ENCODE results near the gene SLC25A30. TPM values are rescaled to one million over a fixed set of nuclear protein-coding genes. Genes with fewer than 3 reads are reported as not detected.
"Not testable (repeated sequence)": the region's sequence is repeated elsewhere in the genome, so short reads cannot be mapped to it uniquely, and the experiment has no call there.

Gene SLC25A30
- total RNA-seq, 3 donors from 2014 or later: 11.7 to 20.3 (median 14.4) TPM

GRCh38 chr13:45391926-45392325 is 26.2 kb downstream of the SLC25A30 start:
- no peaks in the 10 kb centered on the region for H3K36me3 ChIP-seq
- DNase-seq (ENCODE audit: low spot score in 2 of 2): no peak
- intact Hi-C loops (cut with DNase I; ENCODE audit: low total_unique reads): no loop called here
- no peak for TF ChIP-seq CTCF (IDR thresholded peaks at IDR 0.05)
- TF ChIP-seq POLR2A (IDR thresholded peaks at IDR 0.05): no peak
- no peak for TF ChIP-seq POLR2AphosphoS5 (IDR thresholded peaks at IDR 0.05)
- no peak overlapping the region for H3K27ac ChIP-seq
- no peak overlapping the region for H3K4me3 ChIP-seq
- no peaks in the 10 kb centered on the region for H3K27me3 ChIP-seq
- no peaks in the 10 kb centered on the region for H3K9me3 ChIP-seq
- H3K4me1 ChIP-seq: no peaks in the 10 kb centered on the region

GRCh38 chr13:45391128-45391527 is 27.0 kb downstream of the SLC25A30 start:
- H3K9me3 ChIP-seq; DNase-seq (ENCODE audit: low spot score in 2 of 2); H3K4me3 ChIP-seq; H3K27me3 ChIP-seq; H3K36me3 ChIP-seq; intact Hi-C loops (cut with DNase I; ENCODE audit: low total_unique reads); H3K27ac ChIP-seq; H3K4me1 ChIP-seq: not testable (repeated sequence)

GRCh38 chr13:45390348-45390747 is 27.8 kb downstream of the SLC25A30 start:
- intact Hi-C loops (cut with DNase I; ENCODE audit: low total_unique reads); H3K27me3 ChIP-seq; H3K4me1 ChIP-seq; H3K9me3 ChIP-seq; H3K27ac ChIP-seq; H3K4me3 ChIP-seq; H3K36me3 ChIP-seq; DNase-seq (ENCODE audit: low spot score in 2 of 2): not testable (repeated sequence)

GRCh38 chr13:45388664-45389063 is 29.5 kb downstream of the SLC25A30 start:
- DNase-seq (ENCODE audit: low spot score in 2 of 2): no peak
- no peaks in the 10 kb centered on the region for H3K27me3 ChIP-seq
- no peaks in the 10 kb centered on the region for H3K36me3 ChIP-seq
- no peak overlapping the region for H3K27ac ChIP-seq
- no peak overlapping the region for H3K4me3 ChIP-seq
- H3K9me3 ChIP-seq: no peaks in the 10 kb centered on the region
- TF ChIP-seq CTCF (IDR thresholded peaks at IDR 0.05) (no peak), POLR2A (IDR thresholded peaks at IDR 0.05) (no peak), POLR2AphosphoS5 (IDR thresholded peaks at IDR 0.05) (no peak)
- intact Hi-C loops (cut with DNase I; ENCODE audit: low total_unique reads): no loop called here
- no peaks in the 10 kb centered on the region for H3K4me1 ChIP-seq

- H3K27me3 ChIP-seq; H3K27ac ChIP-seq; H3K36me3 ChIP-seq; intact Hi-C loops (cut with DNase I; ENCODE audit: low total_unique reads); H3K9me3 ChIP-seq; H3K4me3 ChIP-seq; H3K4me1 ChIP-seq; DNase-seq (ENCODE audit: low spot score in 2 of 2): not testable (repeated sequence)
Measured at GRCh38 chr13:45386892-45387575, 31.1 kb downstream of the SLC25A30 start.

- Histone ChIP-seq H3K27ac (no peak overlapping the region), H3K27me3 (no peaks in the 10 kb centered on the region), H3K4me1 (no peaks in the 10 kb centered on the region), H3K9me3 (no peaks in the 10 kb centered on the region), H3K36me3 (no peaks in the 10 kb centered on the region), H3K4me3 (no peak overlapping the region)
- TF ChIP-seq POLR2A (IDR thresholded peaks at IDR 0.05): no peak
- TF ChIP-seq POLR2AphosphoS5 (IDR thresholded peaks at IDR 0.05): no peak
- no peak for TF ChIP-seq CTCF (IDR thresholded peaks at IDR 0.05)
- no peak for DNase-seq (ENCODE audit: low spot score in 2 of 2)
- intact Hi-C loops (cut with DNase I; ENCODE audit: low total_unique reads): no loop called here
Measured at GRCh38 chr13:45385907-45386553, 32.1 kb downstream of the SLC25A30 start.
